Spleen (tissue), 7 donors: Measurements from ENCODE around the gene EYS.

Experiments used
- POLR2A ChIP-seq, 3 donors: fragments of 450-650 bp; IDR thresholded peaks; one replicate each; pipeline ENCODE4 v1.5.1; 2017; ENCODE audit warnings: antibody characterized with exemption in 3 of 3, mild to moderate bottlenecking in 1 of 3
- POLR2AphosphoS5 ChIP-seq, 3 donors: sonication (generic); formaldehyde crosslinking; IDR thresholded peaks; one replicate each; pipeline ENCODE4 v1.5.1; 2017; ENCODE audit warnings: antibody characterized with exemption in 3 of 3
- TF ChIP-seq, protein P1 (sequence below), 11 experiments: fragments of 200-600 bp in 7 of 11; fragments of 450-650 bp in 4 of 11; sonication (generic) in 4 of 11; IDR thresholded peaks in 8 of 11; conservative IDR thresholded peaks in 3 of 11; 1 replicate in 7 of 11; 2 replicates in 4 of 11; pipeline versions ENCODE4 v1.4.0 to v1.8.0; 2016 to 2021; ENCODE audit warnings: antibody characterized with exemption in 11 of 11, inconsistent platforms in 4 of 11, mild to moderate bottlenecking in 1 of 11
- donor health status: DM: no; HTN: no; CAD: no; lungs with moderate emphysema.
- donor health status: DM: no; HTN: no; CAD: no.
- donor health status: DM: no; HTN: no; CAD: no.

DNA sequence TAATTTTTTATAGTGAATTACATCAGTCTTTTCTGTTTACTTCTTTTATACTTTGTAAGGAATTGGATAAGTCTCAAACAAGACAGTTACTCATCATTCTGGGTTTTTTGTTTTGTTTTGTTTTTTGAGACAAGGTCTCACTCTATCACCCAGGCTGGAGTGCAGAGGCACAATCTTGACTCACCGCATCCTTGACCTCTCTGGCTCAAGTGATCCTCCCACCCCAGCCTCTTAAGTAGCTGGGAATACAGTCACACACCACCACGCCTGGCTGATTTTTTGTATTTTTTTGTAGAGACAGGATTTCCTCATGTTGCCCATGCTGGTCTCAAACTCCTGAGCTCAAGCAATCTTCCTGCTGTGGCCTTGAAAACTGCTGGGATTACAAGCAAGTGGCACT lies 524.3 kb downstream of the EYS start:
- TF ChIP-seq POLR2AphosphoS5 (IDR thresholded peaks at IDR 0.05) = no peak
- TF ChIP-seq POLR2A (IDR thresholded peaks at IDR 0.05) = no peak
- TF ChIP-seq, protein P1, sequence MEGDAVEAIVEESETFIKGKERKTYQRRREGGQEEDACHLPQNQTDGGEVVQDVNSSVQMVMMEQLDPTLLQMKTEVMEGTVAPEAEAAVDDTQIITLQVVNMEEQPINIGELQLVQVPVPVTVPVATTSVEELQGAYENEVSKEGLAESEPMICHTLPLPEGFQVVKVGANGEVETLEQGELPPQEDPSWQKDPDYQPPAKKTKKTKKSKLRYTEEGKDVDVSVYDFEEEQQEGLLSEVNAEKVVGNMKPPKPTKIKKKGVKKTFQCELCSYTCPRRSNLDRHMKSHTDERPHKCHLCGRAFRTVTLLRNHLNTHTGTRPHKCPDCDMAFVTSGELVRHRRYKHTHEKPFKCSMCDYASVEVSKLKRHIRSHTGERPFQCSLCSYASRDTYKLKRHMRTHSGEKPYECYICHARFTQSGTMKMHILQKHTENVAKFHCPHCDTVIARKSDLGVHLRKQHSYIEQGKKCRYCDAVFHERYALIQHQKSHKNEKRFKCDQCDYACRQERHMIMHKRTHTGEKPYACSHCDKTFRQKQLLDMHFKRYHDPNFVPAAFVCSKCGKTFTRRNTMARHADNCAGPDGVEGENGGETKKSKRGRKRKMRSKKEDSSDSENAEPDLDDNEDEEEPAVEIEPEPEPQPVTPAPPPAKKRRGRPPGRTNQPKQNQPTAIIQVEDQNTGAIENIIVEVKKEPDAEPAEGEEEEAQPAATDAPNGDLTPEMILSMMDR (IDR thresholded peaks at IDR 0.05 in 8 of 11, conservative IDR thresholded peaks at IDR 0.05 in 3 of 11) = no peak
